ENCODE data around the gene CRIP2.

Gene CRIP2

GRCh38 chr14:105500726-105501101 is 26.1 kb downstream of the CRIP2 start:
- no peak for DNase-seq

GRCh38 chr14:105501504-105502291 is 27.1 kb downstream of the CRIP2 start:
- DNase-seq: no peak

- DNase-seq: no peak
Measured at GRCh38 chr14:105502446-105503295, 28.1 kb downstream of the CRIP2 start.

- no peak for DNase-seq
Measured at GRCh38 chr14:105503296-105503640, 28.6 kb downstream of the CRIP2 start.

- DNase-seq: no peak
Measured at GRCh38 chr14:105503935-105504692, 29.5 kb downstream of the CRIP2 start.

- no peak for DNase-seq
Measured at GRCh38 chr14:105505101-105505500, 30.5 kb downstream of the CRIP2 start.

- DNase-seq: no peak
Measured at GRCh38 chr14:105507247-105507646, 32.6 kb downstream of the CRIP2 start.

GRCh38 chr14:105508069-105508468 is 33.4 kb downstream of the CRIP2 start:
- DNase-seq: no peak

- no peak for DNase-seq
Measured at GRCh38 chr14:105508601-105509000, 34.0 kb downstream of the CRIP2 start.

GRCh38 chr14:105517096-105517495 is 42.5 kb downstream of the CRIP2 start:
- no peak for DNase-seq

GRCh38 chr14:105519946-105520698 is 45.5 kb downstream of the CRIP2 start:
- DNase-seq: no peak

- DNase-seq: no peak
Measured at GRCh38 chr14:105525326-105525725, 50.7 kb downstream of the CRIP2 start.

GRCh38 chr14:105525861-105526775 is 51.5 kb downstream of the CRIP2 start, which contains the start of gene TMEM121:
TMEM121 (plus strand) TSS chr14:105526583; CDS start chr14:105528835, 2,252 bp downstream.
- DNase-seq: peak; percentile 47

- no peak for DNase-seq
Measured at GRCh38 chr14:105526776-105527380, 52.3 kb downstream of the CRIP2 start.

GRCh38 chr14:105527381-105527825 is 52.8 kb downstream of the CRIP2 start:
- DNase-seq: no peak

GRCh38 chr14:105527826-105528585 is 53.4 kb downstream of the CRIP2 start:
- peak; percentile 71 for DNase-seq

GRCh38 chr14:105528586-105529318 is 54.1 kb downstream of the CRIP2 start:
- no peak for DNase-seq

GRCh38 chr14:105529319-105529568 is 54.6 kb downstream of the CRIP2 start:
- DNase-seq: no peak
